Spleen (tissue), 7 donors: ENCODE data around the gene NMUR1.

Experiments used
- POLR2AphosphoS5 ChIP-seq, 3 donors: sonication (generic); formaldehyde crosslinking; IDR thresholded peaks; one replicate each; pipeline ENCODE4 v1.5.1; 2017; ENCODE audit warnings: antibody characterized with exemption in 3 of 3
- TF ChIP-seq, protein P1 (sequence below), 11 experiments: fragments of 200-600 bp in 7 of 11; fragments of 450-650 bp in 4 of 11; sonication (generic) in 4 of 11; IDR thresholded peaks in 8 of 11; conservative IDR thresholded peaks in 3 of 11; 1 replicate in 7 of 11; 2 replicates in 4 of 11; pipeline versions ENCODE4 v1.4.0 to v1.8.0; 2016 to 2021; ENCODE audit warnings: antibody characterized with exemption in 11 of 11, inconsistent platforms in 4 of 11, mild to moderate bottlenecking in 1 of 11
- donor health status: DM: no; HTN: no; CAD: no; lungs with moderate emphysema.
- donor health status: DM: no; HTN: no; CAD: no.
- donor health status: DM: no; HTN: no; CAD: no.

DNA sequence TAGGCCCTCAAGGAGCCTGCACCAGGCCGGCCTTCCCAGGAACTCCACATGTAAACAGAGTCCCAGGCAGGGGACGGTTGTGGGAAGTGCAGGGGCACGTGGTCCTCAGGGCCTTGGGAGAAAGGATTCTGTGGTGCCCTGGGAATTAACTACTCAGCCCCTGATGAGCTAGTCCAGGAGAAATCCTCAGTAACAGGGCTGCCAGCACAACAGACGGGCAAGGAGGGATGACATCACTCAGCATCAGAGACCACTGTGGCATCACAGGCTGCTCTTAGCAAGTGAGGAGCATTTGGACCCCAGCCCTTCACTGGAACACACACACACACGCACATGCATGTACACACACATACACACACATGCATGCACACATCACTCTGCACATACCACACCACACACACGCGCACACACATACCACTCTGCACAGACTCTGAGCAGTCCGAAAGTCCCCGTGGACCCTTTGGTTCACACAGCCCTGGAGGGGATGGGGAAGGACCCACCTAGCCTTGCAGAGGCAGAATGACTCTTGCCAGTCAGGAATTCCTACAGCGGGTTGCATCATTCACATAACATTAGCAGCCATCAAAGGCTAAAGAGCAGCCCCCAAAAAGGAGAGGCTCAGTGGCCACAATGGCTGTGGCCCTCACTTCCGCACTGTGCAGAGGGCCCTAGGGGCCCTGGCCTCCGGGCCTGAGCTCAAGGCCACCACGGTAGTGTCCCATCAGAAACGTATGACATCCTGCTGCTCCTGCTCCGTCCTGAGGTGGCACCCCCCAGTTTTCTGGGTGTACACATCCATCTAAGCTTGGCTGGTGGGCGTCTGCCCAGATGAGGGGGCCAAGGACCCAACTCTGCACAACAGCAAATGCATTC lies 1.9 kb upstream of the NMUR1 start:
- TF ChIP-seq, protein P1, sequence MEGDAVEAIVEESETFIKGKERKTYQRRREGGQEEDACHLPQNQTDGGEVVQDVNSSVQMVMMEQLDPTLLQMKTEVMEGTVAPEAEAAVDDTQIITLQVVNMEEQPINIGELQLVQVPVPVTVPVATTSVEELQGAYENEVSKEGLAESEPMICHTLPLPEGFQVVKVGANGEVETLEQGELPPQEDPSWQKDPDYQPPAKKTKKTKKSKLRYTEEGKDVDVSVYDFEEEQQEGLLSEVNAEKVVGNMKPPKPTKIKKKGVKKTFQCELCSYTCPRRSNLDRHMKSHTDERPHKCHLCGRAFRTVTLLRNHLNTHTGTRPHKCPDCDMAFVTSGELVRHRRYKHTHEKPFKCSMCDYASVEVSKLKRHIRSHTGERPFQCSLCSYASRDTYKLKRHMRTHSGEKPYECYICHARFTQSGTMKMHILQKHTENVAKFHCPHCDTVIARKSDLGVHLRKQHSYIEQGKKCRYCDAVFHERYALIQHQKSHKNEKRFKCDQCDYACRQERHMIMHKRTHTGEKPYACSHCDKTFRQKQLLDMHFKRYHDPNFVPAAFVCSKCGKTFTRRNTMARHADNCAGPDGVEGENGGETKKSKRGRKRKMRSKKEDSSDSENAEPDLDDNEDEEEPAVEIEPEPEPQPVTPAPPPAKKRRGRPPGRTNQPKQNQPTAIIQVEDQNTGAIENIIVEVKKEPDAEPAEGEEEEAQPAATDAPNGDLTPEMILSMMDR (IDR thresholded peaks at IDR 0.05 in 8 of 11, conservative IDR thresholded peaks at IDR 0.05 in 3 of 11): no peak
- no peak for TF ChIP-seq POLR2AphosphoS5 (IDR thresholded peaks at IDR 0.05)
